MM.1S (cell line): ENCODE data around the gene PHPT1.
"Not testable (repeated sequence)": the region's sequence is repeated elsewhere in the genome, so short reads cannot be mapped to it uniquely, and the experiment has no call there.

Experiments
- DNase-seq: peaks from one replicate; pipeline ENCODE4 v3.0.0-alpha.2; 2015
- H2AFZ ChIP-seq: fragments of 300-600 bp; sonication (generic); 2 replicates; pipeline ENCODE4 v1.6.0; 2016; ENCODE audit warnings: antibody characterized with exemption, low read length
- H3F3A ChIP-seq: fragments of 300-600 bp; sonication (generic); 2 replicates; pipeline ENCODE4 v1.6.1; 2016; ENCODE audit warnings: mild to moderate bottlenecking, antibody characterized with exemption, low read length, moderate library complexity, mixed read lengths; ENCODE audit not compliant: insufficient read depth
- H3K27ac ChIP-seq: fragments of 300-600 bp; sonication (generic); 2 replicates; pipeline ENCODE4 v1.5.1; 2016; ENCODE audit warnings: mild to moderate bottlenecking, low read length
- H3K27me3 ChIP-seq: fragments of 300-600 bp; sonication (generic); replicated peaks from 2 replicates; pipeline ENCODE4 v1.6.0; 2016; ENCODE audit warnings: low read length; ENCODE audit not compliant: insufficient read depth
- H3K36me3 ChIP-seq: fragments of 300-600 bp; sonication (generic); replicated peaks from 2 replicates; pipeline ENCODE4 v1.6.1; 2016; ENCODE audit warnings: mild to moderate bottlenecking, low read length, mixed read lengths; ENCODE audit not compliant: insufficient read depth
- H3K4me1 ChIP-seq: fragments of 300-600 bp; sonication (generic); 2 replicates; pipeline ENCODE4 v1.6.1; 2016; ENCODE audit warnings: low read length, mixed read lengths
- H3K4me2 ChIP-seq: fragments of 300-600 bp; sonication (generic); 2 replicates; pipeline ENCODE4 v1.6.0; 2016; ENCODE audit warnings: low read depth, low read length
- H3K4me3 ChIP-seq: fragments of 300-600 bp; sonication (generic); 2 replicates; pipeline ENCODE4 v1.5.1; 2016; ENCODE audit warnings: low read length, mixed read lengths
- H3K79me2 ChIP-seq: fragments of 300-600 bp; sonication (generic); 2 replicates; pipeline ENCODE4 v1.6.1; 2016; ENCODE audit warnings: mixed run types, low read length, mixed read lengths
- H3K9ac ChIP-seq: fragments of 300-600 bp; sonication (generic); 2 replicates; pipeline ENCODE4 v1.6.1; 2016; ENCODE audit warnings: low read length, mixed read lengths
- H3K9me2 ChIP-seq: fragments of 300-600 bp; sonication (generic); replicated peaks from 2 replicates; pipeline ENCODE4 v1.6.1; 2016; ENCODE audit warnings: mild to moderate bottlenecking, low read length, mixed read lengths; ENCODE audit not compliant: insufficient read depth
- H3K9me3 ChIP-seq: fragments of 300-600 bp; sonication (generic); replicated peaks from 2 replicates; pipeline ENCODE4 v1.6.1; 2016; ENCODE audit warnings: mild to moderate bottlenecking, low read length, mixed read lengths; ENCODE audit not compliant: insufficient read depth
- H4K20me1 ChIP-seq: fragments of 300-600 bp; sonication (generic); 2 replicates; pipeline ENCODE4 v1.6.1; 2016; ENCODE audit warnings: mild to moderate bottlenecking, low read length, moderate library complexity, mixed read lengths; ENCODE audit not compliant: insufficient read depth
- CTCF ChIP-seq: fragments of 300-600 bp; sonication (generic); IDR thresholded peaks from 2 replicates; pipeline ENCODE4 v1.5.1; 2016; ENCODE audit warnings: antibody characterized with exemption, low read length, mixed read lengths
- EZH2 ChIP-seq: fragments of 300-600 bp; sonication (generic); optimal IDR thresholded peaks from 2 replicates; pipeline ENCODE3; 2017; ENCODE audit warnings: low read depth, mild to moderate bottlenecking, antibody characterized with exemption, low read length, mixed read lengths
- EZH2phosphoT487 ChIP-seq: fragments of 300-600 bp; sonication (generic); IDR thresholded peaks from 2 replicates; pipeline ENCODE4 v1.6.1; 2018; ENCODE audit warnings: antibody characterized with exemption, low read length

The PHPT1 gene

DNA sequence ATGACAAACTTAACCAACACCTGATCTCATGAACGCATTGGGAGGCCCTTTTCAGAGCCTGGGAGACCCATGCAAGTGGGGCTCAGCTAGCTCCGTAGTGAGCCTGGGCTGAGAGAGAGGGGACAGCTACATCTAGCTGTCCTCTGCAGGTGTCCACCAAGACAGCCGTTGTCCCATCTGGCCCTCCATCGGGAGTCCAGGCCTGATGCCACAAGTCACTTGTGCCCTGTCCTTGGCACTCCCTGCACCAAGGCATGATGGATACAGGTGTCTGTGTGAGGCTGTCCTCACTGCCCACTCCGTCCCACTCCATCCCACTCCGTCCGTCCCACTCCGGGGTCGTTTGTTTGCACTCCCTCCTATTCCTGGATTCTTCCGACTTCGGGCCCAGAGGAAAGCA is 19.4 kb downstream of the PHPT1 start:
- TF ChIP-seq EZH2 (no peak), CTCF (no peak), EZH2phosphoT487 (no peak)
- Histone ChIP-seq H3K4me2 (no peak overlapping the region), H3K9ac (no peak overlapping the region), H3K79me2 (peaks cover 23% of the 10 kb centered on the region), H4K20me1 (no peaks in the 10 kb centered on the region), H3K27me3 (no peaks in the 10 kb centered on the region), H3K27ac (no peak overlapping the region), H3K4me3 (no peak overlapping the region), H3K9me3 (no peaks in the 10 kb centered on the region), H3K9me2 (no peaks in the 10 kb centered on the region), H3K4me1 (peaks cover 7% of the 10 kb centered on the region; the same call in 1 of the 2 replicates), H2AFZ (no peak overlapping the region), H3K36me3 (no peaks in the 10 kb centered on the region; the same call in 1 of the 2 replicates), H3F3A (no peaks in the 10 kb centered on the region)
- DNase-seq, result no peak

DNA sequence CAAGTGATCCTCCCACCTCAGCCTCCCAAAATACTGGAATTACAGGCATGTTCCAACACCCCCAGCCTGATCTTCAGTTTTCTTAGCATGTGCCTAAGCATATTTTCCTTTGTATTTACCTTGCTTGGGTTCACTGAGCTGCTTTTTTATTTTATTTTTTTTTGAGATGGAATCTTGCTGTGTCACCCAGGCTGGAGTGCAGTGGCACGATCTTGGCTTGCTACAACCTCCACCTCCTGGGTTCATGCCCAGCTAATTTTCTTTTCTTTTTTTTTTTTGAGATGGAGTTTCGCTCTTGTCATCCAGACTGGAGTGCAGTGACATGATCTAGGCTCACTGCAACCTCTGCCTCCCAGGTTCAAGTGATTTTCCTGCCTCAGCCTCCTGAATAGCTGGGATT is 20.4 kb downstream of the PHPT1 start:
- H3K9me2 ChIP-seq, H2AFZ ChIP-seq, H3K4me3 ChIP-seq, H3K4me1 ChIP-seq, H4K20me1 ChIP-seq, H3K27me3 ChIP-seq, H3K9ac ChIP-seq, H3K27ac ChIP-seq, H3K4me2 ChIP-seq, H3F3A ChIP-seq, H3K9me3 ChIP-seq, DNase-seq, H3K36me3 ChIP-seq: not testable (repeated sequence)
- H3K79me2 ChIP-seq, result peaks cover 15% of the 10 kb centered on the region

- no peaks in the 10 kb centered on the region for H3K27me3 ChIP-seq
- no peaks in the 10 kb centered on the region for H3K4me1 ChIP-seq
- no peak overlapping the region for H3K27ac ChIP-seq
- H3K36me3 ChIP-seq, result no peaks in the 10 kb centered on the region
- no peaks in the 10 kb centered on the region for H3K9me2 ChIP-seq
- no peak overlapping the region for H3K9ac ChIP-seq
- no peak overlapping the region for H2AFZ ChIP-seq
- H4K20me1 ChIP-seq, result no peaks in the 10 kb centered on the region
- no peaks in the 10 kb centered on the region for H3F3A ChIP-seq
- DNase-seq, result no peak
- TF ChIP-seq CTCF, result no peak
- no peak for TF ChIP-seq EZH2phosphoT487
- no peak for TF ChIP-seq EZH2
- no peaks in the 10 kb centered on the region for H3K79me2 ChIP-seq
- no peak overlapping the region for H3K4me3 ChIP-seq
- no peak overlapping the region for H3K4me2 ChIP-seq
- H3K9me3 ChIP-seq, result no peaks in the 10 kb centered on the region
Measured at GRCh38 chr9:136875155-136875554, 25.9 kb downstream of the PHPT1 start.

- no peaks in the 10 kb centered on the region for H3K9me2 ChIP-seq
- H4K20me1 ChIP-seq, result no peaks in the 10 kb centered on the region
- no peak overlapping the region for H3K27ac ChIP-seq
- no peak overlapping the region for H3K9ac ChIP-seq
- no peaks in the 10 kb centered on the region for H3K79me2 ChIP-seq
- H3K4me2 ChIP-seq, result no peak overlapping the region
- no peak overlapping the region for H3K4me3 ChIP-seq
- peaks cover 2% of the 10 kb centered on the region for H3F3A ChIP-seq
- H3K9me3 ChIP-seq, result no peaks in the 10 kb centered on the region
- peaks cover 3% of the 10 kb centered on the region for H3K4me1 ChIP-seq
- H3K36me3 ChIP-seq, result no peaks in the 10 kb centered on the region
- no peak overlapping the region for H2AFZ ChIP-seq
- no peak for DNase-seq
- no peaks in the 10 kb centered on the region for H3K27me3 ChIP-seq
- TF ChIP-seq EZH2, result no peak
- no peak for TF ChIP-seq CTCF
- no peak for TF ChIP-seq EZH2phosphoT487
Measured at GRCh38 chr9:136876476-136876875, 27.3 kb downstream of the PHPT1 start.
